Measurements from ENCODE around the gene GPR157. TPM values are rescaled to one million over a fixed set of nuclear protein-coding genes. Genes with fewer than 3 reads are reported as not detected.

GPR157 gene
- total RNA-seq, 1 experiment from 2014 or later = 1.9 TPM

GRCh38 chr1:9062846-9063245 lies 66.1 kb downstream of the GPR157 start:
- no peak for DNase-seq (ENCODE audit: low read depth)

DNA sequence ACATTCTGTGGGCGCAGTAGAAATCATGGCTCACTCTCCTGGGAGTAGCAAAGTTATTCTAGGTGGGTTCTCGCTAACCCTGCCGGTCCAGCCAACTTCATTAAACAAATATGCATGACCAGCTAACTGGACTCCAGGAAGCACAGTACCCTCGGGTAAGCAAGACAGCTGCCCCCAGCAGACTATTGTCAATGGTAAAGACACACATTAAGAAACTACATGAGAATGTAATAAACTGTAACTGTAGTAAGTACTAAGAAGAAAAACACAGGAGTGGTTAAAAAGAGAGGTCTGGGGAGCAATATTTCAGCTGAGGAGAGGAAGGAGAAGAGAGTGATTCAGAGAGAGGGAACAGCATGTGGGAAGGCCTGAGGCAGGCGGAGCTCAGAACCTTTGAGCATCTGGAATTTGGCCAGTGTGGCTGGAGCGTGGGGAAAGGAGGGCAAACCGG lies 66.9 kb downstream of the GPR157 start:
- peak; percentile 51 for DNase-seq (ENCODE audit: low read depth)

DNA sequence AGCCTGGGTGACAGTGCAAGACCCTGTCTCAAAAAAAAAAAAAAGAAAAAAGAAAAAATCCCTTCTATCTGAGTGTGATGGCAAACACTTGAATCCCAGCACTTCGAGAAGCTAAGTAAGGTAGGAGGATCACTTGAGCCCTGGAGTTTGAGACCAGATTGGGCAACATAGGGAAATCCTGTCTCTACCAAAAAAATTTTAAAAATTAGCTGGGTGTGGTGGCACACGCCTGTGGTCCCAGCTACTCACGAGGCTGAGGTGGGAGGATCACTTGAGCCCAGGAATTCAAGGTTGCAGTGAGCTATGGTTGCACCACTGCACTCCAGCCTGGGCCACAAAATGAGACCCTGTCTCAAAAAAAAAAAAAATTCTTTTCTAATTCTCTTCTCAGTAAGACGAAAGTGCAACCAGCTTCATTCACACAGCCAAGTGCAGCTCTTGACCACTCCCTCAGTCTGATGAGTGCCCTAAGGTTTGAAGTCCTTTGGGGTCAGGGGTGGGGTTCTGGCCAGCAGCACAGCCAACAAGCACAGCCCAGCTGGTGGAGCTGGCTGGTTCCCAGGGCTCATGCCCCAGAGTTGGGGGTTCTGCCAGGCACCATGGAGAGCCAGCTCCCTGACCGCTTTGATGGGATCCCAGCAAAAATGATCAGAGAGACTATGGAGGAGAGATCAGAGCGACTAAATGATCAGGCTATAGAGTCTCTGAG lies 67.5 kb downstream of the GPR157 start:
- DNase-seq (ENCODE audit: low read depth) = peak; percentile 17

GRCh38 chr1:9059891-9060744 lies 68.8 kb downstream of the GPR157 start:
- DNase-seq (ENCODE audit: low read depth) = no peak

- DNase-seq (ENCODE audit: low read depth) = peak; percentile 67
These were observed 70.4 kb downstream of the GPR157 start for GRCh38 chr1:9058465-9058864.

DNA sequence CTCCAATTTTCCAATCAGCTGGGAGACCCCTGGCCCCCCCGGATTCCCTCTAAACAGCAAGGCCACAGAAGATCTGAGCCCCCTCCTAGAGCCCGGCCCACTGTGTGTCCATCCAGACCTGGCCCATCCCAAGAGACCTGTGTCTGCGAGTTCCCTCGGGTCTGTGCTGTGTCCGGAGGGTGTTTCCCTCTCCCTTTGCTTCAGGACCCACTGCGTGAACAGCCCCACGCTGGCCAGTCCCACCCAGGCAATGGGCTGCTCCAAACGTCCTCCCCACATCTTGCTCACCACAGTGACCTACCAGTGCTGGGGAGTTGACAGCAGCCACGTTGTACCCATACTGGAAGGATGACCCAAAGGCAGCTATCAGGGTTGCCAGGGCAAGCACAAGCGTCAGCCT lies 71.1 kb downstream of the GPR157 start:
- DNase-seq (ENCODE audit: low read depth) = no peak

GRCh38 chr1:9052272-9053049 lies 76.4 kb downstream of the GPR157 start:
- DNase-seq (ENCODE audit: low read depth) = no peak

- no peak for DNase-seq (ENCODE audit: low read depth)
These were observed 77.5 kb downstream of the GPR157 start for GRCh38 chr1:9051379-9051778.

DNA sequence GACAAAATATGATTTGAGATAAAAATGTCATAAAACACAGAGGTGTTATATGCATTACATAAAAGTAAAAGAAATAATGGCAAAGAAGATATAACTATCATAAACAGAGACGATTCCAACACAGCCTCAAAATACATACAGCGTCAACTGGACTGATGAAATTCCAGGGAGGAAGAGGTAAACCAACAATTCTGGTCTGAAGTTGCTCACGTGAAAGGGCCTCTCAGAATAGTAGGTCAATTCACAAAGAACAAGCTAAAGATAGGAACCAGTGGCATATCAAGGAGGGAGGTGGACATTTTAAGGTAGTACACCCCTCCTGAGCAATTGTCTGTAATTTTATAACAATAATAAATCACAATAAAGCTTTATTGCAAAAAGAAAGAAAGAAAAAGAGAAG lies 78.1 kb downstream of the GPR157 start:
- DNase-seq (ENCODE audit: low read depth) = no peak

Other genes starting within 250 kb of the GPR157 start
- not detected in 2 replicates for gene CA6, start 183.2 kb downstream of the GPR157 start, total RNA-seq (2014; rRNA removed)
- not detected in 2 replicates for gene SLC2A7, start 102.7 kb downstream of the GPR157 start, total RNA-seq (2014; rRNA removed)
- gene SLC2A5, start 59.5 kb downstream of the GPR157 start, total RNA-seq (2014; rRNA removed) = 0.57 TPM in 1 of 2 replicates, not detected in the other
- 34.5 and 42.2 TPM in 2 replicates for gene H6PD, start 105.7 kb upstream of the GPR157 start, total RNA-seq (2014; rRNA removed)
- 28.9 and 34.0 TPM in 2 replicates for gene SPSB1, start 163.8 kb upstream of the GPR157 start, total RNA-seq (2014; rRNA removed)

All from LHCN-M2 (cell line).